Cardiac muscle cell (in vitro differentiated cells and primary cell): ENCODE data around the gene DSPP. TPM values are rescaled to one million over a fixed set of nuclear protein-coding genes. Genes with fewer than 3 reads are reported as not detected.

Source experiments
- DNase-seq, 2 donors: peaks; one replicate each; pipeline versions ENCODE4 v3.0.0 to v3.0.0-alpha.2; 2010 to 2017; ENCODE audit warnings: low read depth in 1 of 2, low spot score in 1 of 2
- H3K27ac ChIP-seq: fragments of 200-600 bp; sonication (generic); 2 replicates; pipeline ENCODE4 v1.5.1; 2016
- H3K27me3 ChIP-seq: fragments of 200-600 bp; sonication (generic); 2 replicates; pipeline ENCODE4 v1.6.0; 2016; ENCODE audit warnings: control low read depth
- H3K36me3 ChIP-seq: fragments of 200-600 bp; sonication (generic); 2 replicates; pipeline ENCODE4 v1.5.1; 2016; ENCODE audit warnings: control low read depth
- H3K4me1 ChIP-seq: fragments of 200-600 bp; sonication (generic); 2 replicates; pipeline ENCODE4 v1.8.1; 2017; ENCODE audit warnings: low read depth, mild to moderate bottlenecking, mixed run types
- H3K4me3 ChIP-seq: fragments of 200-600 bp; sonication (generic); 2 replicates; pipeline ENCODE4 v1.5.1; 2016; ENCODE audit warnings: mild to moderate bottlenecking
- H3K9me3 ChIP-seq: fragments of 200-600 bp; sonication (generic); 2 replicates; pipeline ENCODE4 v1.5.1; 2017; ENCODE audit warnings: low read depth, mild to moderate bottlenecking, control low read depth
- polyA plus RNA-seq: library from polyadenylated mRNA; unstranded; fragments of >200 nt; fragmentation: Nextera tagmentation; extraction: Ambion mirVana; gene quantifications from 2 replicates; pipeline ENCODE4 v1.2.1, GENCODE V29; 2016
- total RNA-seq: library from RNA; depleted of rRNA; stranded (reverse); fragments of >200 nt; gene quantifications from 2 replicates; pipeline ENCODE4 v1.2.3, GENCODE V29; 2016
- TF ChIP-seq, protein P1 (sequence below): IDR thresholded peaks from 2 replicates; pipeline ENCODE4 v1.5.1; 2012; ENCODE audit warnings: low read depth, mild to moderate bottlenecking, low read length

The DSPP gene
- total RNA-seq (not detected in 2 replicates), polyA plus RNA-seq (not detected in 2 replicates)

DNA sequence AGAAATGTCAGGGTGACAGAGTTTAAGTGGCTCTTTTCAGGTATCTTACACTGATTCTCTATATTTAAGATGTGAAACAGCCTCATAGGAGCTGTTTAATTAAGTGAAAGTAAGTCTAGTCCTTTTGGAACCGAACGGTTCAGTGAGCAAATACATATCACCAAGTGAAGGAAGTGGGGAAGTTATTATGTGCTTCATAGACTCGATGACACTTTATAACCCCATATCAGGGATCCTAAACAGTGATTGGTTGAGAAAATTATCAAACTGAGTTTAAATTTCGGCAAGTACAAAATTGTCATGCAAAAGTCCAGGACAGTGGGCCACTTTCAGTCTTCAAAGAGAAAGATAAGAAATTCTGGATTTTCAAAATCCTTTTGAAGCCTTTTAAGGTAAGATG lies at the start of gene DSPP:
DSPP (plus strand) TSS at position 301 of the 400 bp plus-strand sequence. CDS start 2,380 bp downstream, outside the sequence.
- Histone ChIP-seq H3K36me3 (no peaks in the 10 kb centered on the region), H3K27ac (no peak within 1 kb of the TSS), H3K4me1 (no peaks in the 10 kb centered on the region), H3K27me3 (no peaks in the 10 kb centered on the region), H3K9me3 (no peaks in the 10 kb centered on the region), H3K4me3 (no peak within 1 kb of the TSS)
- TF ChIP-seq, protein P1, sequence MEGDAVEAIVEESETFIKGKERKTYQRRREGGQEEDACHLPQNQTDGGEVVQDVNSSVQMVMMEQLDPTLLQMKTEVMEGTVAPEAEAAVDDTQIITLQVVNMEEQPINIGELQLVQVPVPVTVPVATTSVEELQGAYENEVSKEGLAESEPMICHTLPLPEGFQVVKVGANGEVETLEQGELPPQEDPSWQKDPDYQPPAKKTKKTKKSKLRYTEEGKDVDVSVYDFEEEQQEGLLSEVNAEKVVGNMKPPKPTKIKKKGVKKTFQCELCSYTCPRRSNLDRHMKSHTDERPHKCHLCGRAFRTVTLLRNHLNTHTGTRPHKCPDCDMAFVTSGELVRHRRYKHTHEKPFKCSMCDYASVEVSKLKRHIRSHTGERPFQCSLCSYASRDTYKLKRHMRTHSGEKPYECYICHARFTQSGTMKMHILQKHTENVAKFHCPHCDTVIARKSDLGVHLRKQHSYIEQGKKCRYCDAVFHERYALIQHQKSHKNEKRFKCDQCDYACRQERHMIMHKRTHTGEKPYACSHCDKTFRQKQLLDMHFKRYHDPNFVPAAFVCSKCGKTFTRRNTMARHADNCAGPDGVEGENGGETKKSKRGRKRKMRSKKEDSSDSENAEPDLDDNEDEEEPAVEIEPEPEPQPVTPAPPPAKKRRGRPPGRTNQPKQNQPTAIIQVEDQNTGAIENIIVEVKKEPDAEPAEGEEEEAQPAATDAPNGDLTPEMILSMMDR, result no peak
- no peak for DNase-seq

DNA sequence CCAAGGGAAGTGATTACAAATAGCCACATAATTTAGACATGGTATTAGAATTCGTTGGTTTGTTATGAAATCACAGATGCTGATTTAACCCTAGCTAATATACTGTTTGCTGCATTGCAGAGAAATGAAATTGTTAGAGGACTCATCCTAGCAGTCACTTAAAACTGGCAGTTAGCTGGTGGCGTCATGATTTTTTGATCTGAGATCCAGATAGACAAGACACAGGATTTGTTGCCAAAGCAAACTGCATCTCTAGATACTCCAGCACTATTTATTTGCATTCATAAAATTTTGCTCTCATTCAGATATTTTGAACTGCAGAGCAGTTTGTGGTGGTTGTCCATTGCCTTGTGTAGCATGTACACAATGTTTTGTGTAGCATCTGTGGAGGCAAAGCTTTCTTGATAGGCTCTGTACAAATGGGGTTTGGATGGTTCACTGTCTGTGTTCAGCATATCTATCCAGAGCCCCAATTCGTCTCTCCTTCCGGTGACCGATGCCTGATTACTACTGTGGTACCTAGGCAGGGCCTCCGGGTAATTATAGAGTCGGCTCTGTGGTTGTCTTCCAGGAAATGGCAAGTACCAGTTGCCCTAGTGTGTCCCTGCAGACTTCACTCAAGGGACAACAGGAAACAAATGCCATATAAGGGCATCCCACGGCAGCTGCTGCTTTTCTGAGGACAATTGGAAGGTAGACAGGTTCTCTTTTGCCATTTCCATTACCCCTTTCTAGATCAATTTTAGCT lies 49.1 kb upstream of the DSPP start:
- no peaks in the 10 kb centered on the region for H3K36me3 ChIP-seq
- no peaks in the 10 kb centered on the region for H3K27me3 ChIP-seq
- H3K4me3 ChIP-seq, result no peak overlapping the region
- no peaks in the 10 kb centered on the region for H3K4me1 ChIP-seq
- no peaks in the 10 kb centered on the region for H3K9me3 ChIP-seq
- DNase-seq, result peak in 1 of 2 donors; percentile 24
- no peak overlapping the region for H3K27ac ChIP-seq
- TF ChIP-seq, protein P1, result no peak

DNA sequence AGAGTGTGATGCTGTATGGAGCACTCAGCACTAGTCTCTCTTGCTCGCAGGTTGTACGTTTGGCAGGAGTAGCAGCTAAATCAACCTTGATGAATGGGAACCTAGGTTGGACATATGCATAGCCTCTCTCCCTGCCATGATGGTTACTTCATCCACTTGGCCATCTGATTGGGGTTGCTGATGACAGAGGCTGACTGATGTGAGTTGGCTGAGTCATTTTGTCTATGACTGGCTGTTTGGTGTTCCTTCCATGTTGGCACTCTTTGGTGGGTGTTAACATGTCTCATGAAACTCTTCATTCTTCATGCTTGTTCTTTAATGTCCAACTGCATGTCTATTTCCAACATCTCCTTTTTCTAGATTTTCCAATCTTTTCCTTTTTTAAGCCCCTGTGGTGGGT lies 47.5 kb upstream of the DSPP start:
- Histone ChIP-seq H3K27me3 (no peaks in the 10 kb centered on the region), H3K27ac (no peak overlapping the region), H3K4me1 (no peaks in the 10 kb centered on the region), H3K4me3 (no peak overlapping the region), H3K36me3 (no peaks in the 10 kb centered on the region), H3K9me3 (no peaks in the 10 kb centered on the region)
- DNase-seq, result no peak
- TF ChIP-seq, protein P1, result no peak

DNA sequence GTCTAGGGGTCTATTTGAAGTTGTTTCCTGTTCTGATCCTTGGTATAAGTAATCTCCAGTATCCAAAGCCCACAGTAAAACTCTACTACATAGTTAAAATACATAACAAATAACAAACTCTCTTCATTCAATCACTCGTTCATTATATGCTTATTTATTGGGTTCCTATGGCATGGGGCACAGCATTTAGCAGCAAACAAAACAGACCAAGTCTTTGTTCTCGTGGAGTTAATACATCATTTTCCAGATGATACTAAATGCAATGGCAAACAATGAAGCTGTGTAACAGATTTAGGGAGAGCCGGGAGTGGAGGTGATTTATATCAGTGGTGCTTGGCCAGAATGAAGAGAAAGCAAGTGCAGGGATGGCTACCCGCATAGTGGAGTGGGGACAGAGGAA lies 42.6 kb upstream of the DSPP start:
- Histone ChIP-seq H3K9me3 (no peaks in the 10 kb centered on the region), H3K4me1 (no peaks in the 10 kb centered on the region), H3K4me3 (no peak overlapping the region), H3K27me3 (no peaks in the 10 kb centered on the region), H3K36me3 (no peaks in the 10 kb centered on the region), H3K27ac (no peak overlapping the region)
- no peak for DNase-seq
- TF ChIP-seq, protein P1, result no peak

DNA sequence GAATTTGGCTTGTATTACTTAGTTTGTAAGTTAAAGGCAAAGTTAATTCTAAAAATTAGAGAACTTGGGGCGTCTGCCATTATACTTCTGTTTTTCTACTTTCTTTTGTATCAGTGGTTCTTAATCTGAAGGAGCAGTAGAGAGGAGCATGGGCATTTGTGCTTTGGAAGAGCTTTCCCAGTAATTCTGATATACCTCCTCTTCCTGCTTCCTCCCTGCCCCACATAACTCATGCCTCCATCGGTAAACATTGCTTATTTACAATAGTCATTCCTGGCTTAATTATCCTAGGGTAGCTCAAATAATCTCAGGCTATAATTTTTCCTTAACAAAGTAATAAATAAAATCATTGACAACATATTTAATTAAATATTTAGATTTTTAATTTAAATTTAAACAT lies 42.1 kb upstream of the DSPP start:
- Histone ChIP-seq H3K4me1 (no peaks in the 10 kb centered on the region), H3K27me3 (no peaks in the 10 kb centered on the region), H3K4me3 (no peak overlapping the region), H3K36me3 (no peaks in the 10 kb centered on the region), H3K27ac (no peak overlapping the region), H3K9me3 (no peaks in the 10 kb centered on the region)
- TF ChIP-seq, protein P1, result no peak
- DNase-seq, result no peak
